GM18907 (cell line): ENCODE data around the gene NFRKB.
"Not testable (repeated sequence)": the region's sequence is repeated elsewhere in the genome, so short reads cannot be mapped to it uniquely, and the experiment has no call there.

Source experiments
- ATAC-seq: cut with Tn5 transposase; IDR thresholded peaks from one replicate; pipeline ENCODE4 v1.9.1; 2021; ENCODE audit warnings: mild to moderate bottlenecking, moderate library complexity; ENCODE audit not compliant: unreplicated experiment

Gene NFRKB

DNA sequence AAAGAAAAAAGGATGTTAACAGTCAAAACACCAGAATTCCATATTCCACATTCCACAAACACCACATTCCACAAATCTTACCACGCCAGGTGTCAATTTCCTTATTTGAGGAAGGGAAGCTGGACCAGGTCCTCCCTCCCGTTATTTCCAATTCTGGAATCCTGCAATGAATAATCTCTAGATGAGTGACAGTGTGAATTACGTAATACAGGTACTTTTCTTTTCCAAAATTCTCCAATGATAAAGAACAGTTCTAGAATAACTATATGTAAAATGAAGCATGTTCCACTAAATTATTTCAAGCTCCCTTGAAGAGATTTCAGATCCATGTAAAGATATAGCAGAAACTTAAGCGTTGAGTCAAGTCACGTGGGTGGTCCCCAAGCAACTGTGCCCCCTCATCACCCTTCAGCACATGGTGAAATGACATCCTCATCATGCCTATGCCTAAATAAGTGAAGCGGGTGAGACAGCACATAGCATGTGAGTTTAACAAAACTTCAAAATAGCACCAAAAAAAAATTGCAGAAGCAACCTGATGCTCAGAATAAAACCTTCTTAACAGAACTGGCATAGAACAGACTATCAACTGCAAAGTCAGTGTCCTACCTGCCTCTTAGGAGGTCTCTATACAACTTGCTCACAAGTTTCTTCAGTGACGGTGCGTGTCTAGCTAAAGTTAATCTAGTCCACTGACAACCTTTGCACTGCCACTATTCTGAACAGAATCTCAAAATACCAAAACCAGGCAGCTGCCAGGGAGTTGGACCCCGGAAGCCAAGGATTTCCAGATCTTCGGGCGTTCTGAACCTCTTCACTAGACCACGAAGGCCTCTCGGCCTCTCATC, 876 bp downstream of the NFRKB start:
- no peak for ATAC-seq

DNA sequence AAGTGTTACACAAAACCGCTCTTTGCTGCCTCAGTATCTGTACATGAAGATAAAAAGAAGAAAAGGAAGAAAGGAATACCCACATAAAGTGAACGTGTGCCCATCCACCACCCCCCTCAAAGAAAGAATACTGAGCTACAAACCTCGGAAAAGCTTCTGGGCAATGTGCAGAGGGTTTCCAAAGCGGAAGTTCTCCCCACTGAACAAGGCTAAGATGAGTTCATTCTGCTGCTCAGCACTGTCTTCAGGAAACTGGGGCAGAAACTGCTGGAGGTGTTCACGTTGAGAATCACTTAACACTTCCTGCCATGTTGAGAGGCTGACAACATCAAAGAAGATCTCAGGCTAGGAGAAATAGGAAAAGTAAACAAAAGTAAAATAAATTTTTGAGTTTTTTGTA, 6.9 kb downstream of the NFRKB start:
- no peak for ATAC-seq

DNA sequence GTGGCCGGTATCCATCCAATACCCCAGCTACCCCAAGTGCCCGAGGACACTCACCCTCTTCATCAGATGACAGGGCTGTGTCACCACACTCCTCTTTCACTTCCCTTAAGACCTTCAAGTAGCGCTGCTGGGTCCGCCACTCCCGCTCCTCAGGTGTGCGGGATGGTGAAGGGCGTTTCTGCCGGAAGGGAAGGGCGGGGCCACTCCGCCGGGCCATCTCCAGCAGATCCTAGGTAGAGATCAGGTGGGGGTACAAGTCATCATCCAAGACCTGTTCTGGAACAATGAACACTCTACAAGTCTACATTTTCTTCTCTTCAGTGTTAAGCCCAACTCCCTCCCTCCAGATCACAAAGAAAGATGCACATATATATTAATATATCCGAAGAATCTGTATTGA, 10.0 kb downstream of the NFRKB start:
- ATAC-seq = no peak

DNA sequence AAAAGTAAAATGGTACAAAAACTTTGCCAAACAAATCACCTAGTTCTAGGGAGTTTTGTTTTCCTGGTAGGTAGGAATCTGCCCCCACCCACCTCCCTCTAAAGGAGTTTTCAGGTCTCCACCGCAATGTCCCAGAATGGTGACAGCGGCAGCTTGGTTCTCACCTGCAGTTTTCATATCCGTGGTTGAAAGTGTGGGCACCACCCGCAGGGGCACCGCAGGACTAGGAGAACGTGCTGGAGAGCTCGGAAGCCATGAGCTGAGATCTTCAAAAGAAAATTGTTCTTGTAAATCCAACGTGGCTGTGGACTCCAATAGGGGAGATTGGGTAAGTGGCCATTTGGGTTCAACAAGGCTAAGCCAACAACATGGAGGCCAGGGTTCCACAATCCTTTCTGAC, 10.8 kb downstream of the NFRKB start:
- ATAC-seq = no peak

DNA sequence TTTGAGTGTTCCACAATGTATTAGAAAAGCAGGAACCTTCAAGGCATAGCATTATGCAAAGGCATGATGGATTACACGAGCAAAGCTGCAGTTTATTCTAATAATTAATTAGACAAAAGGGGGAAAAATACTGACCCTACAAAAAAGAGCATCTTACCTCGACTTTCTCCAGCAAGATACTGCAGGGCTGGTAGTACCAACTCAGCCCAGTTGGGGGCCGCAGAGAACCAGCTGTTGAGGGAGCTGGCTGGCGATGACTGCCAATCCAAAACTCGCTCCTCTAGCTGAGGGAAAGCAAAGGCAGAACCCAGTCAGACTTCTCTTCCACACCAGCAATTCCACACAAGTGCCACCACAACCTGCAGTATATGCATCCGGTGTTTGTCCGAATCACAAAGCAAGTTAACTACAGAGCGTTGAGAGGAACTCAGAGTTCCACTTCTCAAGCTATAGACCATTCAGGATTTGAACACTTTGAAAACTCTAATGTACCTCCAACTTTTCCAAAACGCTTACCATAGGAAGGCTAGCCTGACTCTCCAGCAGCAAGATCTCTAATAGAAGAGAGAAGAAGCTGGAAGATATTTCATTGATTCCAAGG, 13.7 kb downstream of the NFRKB start:
- ATAC-seq = peak; percentile 63

DNA sequence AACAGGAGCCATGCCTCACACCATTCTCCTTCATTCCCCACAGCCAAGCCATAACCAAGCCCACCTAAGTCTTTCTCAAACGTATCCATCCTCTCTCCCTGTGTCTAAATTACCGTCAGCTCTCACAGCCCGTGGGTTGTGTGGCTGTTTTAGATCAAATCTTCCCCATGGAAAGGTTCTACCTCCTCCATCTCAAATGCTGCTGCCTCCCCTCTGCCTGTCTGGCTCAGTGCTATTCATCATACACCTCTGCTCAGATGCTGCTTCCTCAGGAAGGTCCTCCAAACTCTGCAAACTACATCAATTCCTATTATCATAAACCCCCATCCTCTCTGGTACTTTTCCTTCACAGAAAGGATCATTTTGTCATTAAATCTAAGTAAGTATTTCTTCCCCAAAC, 15.1 kb downstream of the NFRKB start:
- ATAC-seq = no peak

DNA sequence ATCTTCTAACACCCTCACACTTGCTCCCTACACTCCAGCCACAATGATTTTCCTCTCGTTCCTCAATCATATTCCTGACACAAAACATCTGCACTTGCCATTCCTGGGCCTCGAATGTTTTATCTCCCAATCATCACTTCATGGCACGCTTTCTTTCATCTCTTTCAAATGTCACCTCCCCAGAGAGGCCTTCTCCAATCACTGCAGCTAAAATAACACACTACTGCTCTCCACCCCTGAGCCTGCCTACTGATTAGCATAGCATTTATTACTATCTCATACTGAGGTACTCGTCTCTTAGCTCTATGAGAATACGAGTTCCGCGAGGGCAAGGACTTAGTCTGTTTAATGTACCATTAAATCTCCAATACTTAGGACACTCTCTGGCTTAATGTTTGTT, 23.5 kb downstream of the NFRKB start:
- no peak for ATAC-seq

DNA sequence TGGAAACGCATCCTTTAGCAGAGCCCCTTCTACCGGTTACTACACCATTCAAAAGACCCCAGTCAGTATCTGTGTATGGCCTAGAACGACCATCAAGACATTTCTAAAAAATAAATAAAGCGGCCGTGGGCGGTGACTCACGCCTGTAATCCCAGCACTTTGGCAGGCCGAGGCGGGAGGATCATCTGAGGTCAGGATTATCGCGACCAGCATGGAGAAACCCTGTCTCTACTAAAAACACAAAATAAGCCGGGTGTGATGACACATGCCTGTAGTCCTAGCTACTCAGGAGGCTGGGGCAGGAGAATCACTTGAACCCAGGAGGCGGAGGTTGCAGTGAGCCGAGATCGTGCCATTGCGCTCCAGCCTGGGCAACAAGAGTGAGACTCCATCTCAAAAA, 26.8 kb downstream of the NFRKB start:
- not testable (repeated sequence) for ATAC-seq

DNA sequence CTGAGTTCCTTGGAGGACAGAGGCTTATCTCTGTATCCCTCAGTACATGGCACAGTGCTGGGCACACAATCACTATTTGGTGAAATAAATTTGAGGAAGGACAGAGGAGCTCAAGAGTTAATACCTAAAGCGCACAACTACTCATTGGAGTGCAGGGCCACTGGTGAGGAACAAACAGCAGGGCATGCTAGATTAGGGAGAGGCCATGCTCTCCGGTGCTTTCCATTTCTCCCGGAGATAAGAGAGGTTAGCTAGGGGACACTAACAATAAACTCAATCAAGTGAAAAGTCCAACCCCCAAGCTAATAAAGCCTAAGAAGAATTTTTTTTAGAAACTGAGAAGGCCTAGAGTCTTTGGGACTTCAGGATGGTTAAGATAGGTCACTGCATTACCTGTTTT, 29.1 kb downstream of the NFRKB start:
- ATAC-seq = no peak

DNA sequence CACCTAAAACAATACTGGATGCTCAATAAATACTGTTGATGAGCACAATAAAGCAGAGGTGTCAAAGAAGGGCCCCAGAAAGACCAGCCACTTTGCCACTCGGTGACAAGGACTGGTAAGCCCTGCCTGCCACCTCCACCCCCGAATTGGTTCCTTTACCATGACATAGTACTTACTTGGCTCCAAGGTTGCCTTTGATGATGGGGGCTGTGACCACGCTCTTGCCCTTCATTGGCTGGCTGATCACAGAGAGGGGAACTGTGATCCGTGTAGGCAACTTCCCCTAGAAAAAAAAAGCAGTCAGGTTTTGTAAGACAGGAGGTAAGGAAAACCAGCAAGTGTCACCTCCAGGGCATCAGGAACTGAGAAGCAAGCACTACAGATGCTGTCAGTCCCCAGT, 29.7 kb downstream of the NFRKB start:
- no peak for ATAC-seq

DNA sequence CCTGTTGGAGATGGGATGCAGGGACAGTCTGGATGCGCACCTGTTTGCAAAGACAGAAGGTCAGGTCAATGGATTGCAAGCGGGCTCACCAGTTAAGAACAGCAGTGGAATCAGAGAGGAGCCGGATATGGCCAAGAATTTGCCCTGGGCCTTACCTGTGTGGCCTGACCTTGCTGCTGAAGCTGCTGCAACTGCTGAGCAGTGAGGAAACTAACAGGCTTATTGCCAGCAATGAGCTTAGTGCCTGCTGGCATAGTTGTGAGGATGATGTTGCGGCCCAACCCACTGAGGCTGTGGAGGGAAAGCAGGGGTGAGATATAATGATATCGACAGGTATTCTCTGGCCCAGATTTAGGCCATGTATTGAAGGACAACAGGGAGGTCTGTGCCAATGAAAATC, 30.6 kb downstream of the NFRKB start:
- no peak for ATAC-seq

DNA sequence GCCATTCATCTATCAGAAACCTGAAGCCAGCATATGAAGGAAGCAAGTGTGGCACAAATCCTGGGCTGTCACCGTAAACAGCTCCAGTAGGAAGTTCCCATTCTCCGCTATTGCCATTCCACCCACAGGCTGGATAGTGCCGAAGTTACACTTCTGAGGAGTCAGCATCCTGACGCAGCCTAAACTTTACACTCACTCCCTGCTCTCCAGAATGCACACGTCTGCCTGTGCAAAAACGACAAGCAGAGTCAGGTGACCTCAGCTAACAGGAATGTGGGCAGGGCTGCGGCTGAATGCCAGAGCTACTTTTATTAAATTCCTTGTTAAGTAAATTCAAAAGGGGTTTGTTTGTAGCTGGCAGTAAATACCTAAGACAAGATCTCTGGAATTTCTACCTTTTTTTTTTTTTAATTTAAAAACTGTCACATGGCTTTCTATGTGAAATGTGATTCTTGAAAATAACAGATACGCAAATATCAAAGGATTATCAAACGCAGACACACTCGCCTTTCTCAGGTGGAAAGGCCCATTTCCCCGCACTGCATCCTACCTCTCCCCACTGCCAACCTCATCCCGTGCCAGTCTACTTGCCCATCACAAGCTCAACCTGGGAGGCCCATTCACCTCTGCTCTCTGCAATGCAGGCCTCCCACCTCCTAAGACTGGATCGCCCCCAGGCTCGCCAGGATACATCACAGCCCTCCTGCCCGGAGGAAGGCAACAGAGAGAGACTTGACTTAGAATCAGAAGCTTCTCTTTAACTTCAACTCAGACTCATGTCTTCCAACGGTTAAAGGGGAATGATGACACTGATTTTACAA, 33.5 kb downstream of the NFRKB start:
- no peak for ATAC-seq

DNA sequence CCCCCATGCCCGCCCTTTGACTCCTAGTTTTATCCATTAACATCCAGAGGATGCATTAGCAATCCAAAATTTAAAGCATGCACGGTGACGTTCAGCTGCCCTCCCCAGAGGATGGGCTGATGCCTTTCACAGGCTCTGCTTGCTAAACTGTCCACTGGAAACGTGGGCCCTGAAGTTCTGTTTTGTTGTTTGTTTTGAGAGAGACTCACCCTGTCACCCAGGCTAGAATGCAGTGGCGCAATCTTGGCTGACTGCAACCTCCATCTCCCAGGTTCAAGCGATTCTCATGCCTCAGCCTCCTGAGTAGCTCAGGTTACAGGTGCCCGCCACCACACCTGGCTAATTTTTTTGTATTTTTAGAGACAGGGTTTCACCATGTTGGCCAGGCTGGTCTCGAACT, 39.3 kb downstream of the NFRKB start:
- ATAC-seq = no peak

DNA sequence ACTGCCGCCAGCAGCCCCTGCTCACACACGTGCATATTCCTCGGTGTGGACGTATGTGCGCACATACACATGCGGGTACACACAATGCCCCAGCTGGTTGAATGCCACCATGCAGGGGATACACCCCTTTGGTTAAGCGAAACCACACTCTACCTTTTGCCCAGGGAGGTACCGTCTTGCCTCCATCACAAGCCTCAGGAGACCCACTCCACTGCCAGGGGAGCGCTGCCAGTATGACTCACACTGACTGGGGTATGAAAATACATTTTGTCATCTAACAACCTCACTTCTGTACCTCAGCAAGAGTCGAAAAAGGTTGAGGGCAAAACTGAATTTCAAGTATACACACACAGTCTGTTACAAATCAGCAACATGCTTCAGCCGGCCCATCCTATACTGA, 40.3 kb downstream of the NFRKB start:
- no peak for ATAC-seq

DNA sequence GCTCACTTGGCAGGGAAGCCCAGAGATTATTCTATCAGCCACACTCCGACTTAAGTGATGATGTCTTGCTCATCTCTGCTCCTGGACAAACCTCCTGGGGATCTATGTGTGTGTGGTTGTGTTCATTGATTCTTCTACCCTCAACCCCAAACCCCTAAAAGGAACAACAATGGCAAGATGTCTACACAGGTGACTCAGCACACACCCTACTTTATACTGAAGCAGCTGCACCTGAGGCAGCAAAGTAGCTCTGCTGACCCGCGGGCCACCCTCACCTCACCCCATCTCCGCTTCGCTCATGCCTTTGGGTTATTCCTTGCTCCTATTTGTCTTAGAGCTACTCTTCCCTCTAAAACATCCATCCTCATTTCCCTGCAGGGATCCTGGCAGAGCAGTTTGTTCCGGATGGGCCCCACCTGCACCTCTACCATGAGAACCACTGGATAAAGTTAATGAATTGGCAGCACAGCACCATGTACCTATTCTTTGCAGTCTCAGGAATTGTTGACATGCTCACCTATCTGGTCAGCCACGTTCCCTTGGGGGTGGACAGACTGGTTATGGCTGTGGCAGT, 41.1 kb downstream of the NFRKB start:
- ATAC-seq = no peak

DNA sequence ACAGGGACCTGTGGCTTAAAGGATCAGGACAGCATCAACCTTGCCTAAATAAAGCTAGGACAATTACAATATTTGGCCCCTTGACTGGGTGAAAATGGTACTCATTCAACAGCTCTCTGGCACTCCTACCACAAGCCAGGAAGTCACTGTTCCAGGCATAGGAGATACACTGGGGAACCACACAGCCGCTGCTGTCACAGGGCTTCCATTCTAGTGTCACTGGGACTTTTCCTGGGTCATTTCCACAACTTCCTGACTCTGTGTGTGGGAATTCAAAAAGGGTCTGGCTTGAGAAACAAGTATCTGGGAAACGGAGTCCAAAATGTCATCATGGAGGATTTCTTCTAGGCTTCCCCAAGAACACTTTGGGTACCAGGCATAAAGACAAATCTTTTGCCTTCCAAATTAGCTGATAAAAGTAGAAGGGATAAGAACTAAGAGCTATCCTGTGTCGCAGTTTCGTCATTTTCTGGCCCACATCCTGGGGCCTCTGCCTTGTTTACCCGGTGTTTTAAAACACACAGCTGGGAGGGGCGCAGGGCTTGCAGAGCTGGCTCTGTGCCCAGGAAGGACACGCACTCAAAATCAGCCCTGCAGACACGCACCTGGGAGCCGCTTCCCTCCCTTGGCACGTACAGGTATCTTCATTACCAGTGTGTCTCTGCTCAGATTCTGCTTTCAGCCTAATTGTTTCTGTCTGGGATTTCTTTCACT, 41.7 kb downstream of the NFRKB start:
- no peak for ATAC-seq

DNA sequence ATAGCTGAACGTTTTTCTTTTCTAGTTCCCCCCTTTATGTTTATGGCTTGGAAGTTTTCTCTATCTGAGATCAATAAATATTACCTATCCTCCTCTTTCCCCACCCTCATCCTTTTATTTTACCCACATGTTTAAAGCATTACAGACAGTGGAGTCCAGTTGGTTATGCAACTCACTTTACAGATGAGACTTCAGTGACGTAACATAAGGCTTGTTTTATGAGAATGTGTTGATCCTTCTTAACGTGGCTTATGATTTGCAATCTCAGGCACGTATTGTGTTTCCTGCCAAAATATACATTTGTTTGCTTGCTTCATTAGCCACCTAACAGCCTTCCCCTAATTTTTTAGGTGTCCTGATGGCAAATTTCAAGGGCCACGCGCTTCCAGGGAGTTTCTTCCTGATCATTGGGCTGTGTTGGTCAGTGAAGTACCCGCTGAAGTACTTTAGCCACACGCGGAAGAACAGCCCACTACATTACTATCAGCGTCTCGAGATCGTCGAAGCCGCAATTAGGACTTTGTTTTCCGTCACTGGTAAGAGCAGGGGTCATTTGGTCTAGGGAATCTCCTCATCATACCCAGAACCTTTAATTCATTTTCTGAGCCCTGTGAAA, 43.1 kb downstream of the NFRKB start:
- no peak for ATAC-seq

DNA sequence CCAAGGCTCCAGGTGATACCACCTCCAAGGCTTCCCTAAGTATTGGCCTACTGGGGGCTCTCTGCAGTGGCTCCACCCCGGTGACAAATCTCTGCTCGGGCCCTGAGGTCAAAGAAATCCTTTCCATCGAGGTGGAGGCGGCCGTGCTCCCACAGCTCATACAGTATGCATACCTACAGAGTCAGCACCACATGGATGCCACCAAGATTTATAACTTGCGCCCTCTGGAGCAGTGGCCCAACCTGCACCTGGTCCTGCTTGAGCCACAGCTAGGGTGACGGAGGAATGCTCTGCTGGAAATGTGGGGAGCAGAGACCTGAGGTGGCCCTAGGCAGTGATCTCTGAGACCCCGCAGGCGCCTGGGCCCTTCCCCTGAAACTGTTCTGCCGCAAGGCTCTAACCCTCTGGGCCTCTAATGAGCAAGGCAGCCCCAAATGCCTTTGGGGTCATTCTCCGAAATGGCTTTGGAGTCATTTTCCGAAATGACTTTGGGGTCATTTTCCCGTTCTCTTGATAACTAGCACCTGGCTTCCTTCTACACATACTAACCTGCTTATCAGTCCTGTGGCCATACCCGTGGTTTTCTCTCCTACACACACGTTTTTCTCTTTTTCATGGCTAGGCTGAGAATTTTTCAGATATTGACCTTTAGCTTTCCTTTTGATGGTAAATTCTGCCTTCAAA, 45.8 kb downstream of the NFRKB start:
- no peak for ATAC-seq

DNA sequence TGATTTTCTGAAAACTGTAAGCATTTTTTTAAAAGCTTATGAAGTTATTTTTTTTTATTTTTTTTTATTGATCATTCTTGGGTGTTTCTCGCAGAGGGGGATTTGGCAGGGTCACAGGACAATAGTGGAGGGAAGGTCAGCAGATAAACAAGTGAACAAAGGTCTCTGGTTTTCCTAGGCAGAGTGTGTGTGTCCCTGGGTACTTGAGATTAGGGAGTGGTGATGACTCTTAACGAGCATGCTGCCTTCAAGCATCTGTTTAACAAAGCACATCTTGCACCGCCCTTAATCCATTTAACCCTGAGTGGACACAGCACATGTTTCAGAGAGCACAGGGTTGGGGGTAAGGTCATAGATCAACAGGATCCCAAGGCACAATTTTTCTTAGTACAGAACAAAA, 48.0 kb downstream of the NFRKB start:
- not testable (repeated sequence) for ATAC-seq
